GM12801 (cell line): ENCODE measurements around the gene ERMN.

Experiments
- TF ChIP-seq, protein P1 (sequence below): IDR thresholded peaks from one replicate; pipeline ENCODE4 v1.5.1; 2011; ENCODE audit warnings: control low read depth; ENCODE audit not compliant: insufficient read length; ENCODE audit errors: extremely low read depth

ERMN gene

DNA sequence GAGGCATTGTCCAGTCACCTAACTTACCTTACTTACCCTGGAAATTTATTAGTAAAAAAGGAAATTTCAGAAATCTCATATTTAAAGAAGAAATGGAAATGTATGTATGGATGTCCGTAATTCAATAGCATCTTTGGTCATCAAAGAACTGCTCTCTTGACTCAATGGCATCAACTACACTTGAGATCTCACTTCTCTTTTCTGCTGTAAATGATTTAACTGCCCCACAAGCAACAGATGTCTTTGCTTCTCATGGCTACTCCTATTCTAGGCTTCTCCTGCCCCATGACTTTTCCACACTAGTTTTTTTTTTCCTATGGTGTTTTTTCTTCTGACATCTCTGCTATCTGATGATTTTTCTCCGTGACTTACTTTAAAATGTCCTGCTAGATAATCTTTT is 34.0 kb upstream of the ERMN start:
- TF ChIP-seq, protein P1, sequence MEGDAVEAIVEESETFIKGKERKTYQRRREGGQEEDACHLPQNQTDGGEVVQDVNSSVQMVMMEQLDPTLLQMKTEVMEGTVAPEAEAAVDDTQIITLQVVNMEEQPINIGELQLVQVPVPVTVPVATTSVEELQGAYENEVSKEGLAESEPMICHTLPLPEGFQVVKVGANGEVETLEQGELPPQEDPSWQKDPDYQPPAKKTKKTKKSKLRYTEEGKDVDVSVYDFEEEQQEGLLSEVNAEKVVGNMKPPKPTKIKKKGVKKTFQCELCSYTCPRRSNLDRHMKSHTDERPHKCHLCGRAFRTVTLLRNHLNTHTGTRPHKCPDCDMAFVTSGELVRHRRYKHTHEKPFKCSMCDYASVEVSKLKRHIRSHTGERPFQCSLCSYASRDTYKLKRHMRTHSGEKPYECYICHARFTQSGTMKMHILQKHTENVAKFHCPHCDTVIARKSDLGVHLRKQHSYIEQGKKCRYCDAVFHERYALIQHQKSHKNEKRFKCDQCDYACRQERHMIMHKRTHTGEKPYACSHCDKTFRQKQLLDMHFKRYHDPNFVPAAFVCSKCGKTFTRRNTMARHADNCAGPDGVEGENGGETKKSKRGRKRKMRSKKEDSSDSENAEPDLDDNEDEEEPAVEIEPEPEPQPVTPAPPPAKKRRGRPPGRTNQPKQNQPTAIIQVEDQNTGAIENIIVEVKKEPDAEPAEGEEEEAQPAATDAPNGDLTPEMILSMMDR = no peak

DNA sequence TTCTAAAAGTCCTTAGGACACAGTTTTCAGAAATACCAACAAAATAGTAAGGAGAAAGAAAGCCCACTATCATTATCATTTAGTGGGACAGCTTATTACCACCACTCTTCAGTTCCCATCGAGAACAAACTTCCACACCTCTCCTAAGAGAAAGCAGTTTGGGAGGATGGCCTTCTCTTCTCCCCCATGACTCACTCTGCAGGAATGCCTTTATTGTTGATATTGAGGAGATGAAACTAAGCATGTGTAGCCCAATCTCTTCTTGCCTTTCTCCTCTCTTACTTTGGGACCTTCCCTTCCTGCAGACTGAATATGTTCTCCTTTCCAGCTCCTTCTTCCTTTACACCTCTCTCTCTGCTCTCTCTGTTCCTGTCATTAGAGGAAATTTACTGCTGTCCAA is 30.0 kb upstream of the ERMN start:
- TF ChIP-seq, protein P1 = no peak

DNA sequence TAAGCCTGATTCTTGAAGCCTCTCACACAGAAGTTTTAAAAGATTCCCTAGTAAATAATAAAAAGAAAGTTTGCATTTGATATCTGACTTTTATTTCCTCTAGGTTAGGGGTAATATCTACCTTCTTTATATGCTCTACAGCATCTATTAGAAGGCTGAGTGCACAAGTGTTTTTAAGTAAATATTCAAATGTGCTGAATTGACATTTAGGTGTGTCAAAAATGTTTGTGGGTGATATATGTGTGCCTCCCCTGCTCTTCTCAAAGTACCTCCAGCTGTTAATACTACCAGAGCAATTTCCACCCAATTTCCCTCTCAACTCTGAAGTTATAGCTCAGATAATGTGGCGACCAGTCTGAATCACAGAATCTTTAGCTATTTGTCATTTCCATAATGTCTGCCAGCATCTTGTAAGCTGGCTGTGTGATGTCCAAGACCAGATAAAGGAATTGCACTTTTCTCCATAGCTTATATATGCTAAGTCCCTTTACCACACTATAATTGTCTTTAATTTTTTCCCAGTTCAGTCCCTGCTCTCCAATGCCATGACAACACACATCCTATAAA is 24.4 kb upstream of the ERMN start:
- TF ChIP-seq, protein P1 = no peak

DNA sequence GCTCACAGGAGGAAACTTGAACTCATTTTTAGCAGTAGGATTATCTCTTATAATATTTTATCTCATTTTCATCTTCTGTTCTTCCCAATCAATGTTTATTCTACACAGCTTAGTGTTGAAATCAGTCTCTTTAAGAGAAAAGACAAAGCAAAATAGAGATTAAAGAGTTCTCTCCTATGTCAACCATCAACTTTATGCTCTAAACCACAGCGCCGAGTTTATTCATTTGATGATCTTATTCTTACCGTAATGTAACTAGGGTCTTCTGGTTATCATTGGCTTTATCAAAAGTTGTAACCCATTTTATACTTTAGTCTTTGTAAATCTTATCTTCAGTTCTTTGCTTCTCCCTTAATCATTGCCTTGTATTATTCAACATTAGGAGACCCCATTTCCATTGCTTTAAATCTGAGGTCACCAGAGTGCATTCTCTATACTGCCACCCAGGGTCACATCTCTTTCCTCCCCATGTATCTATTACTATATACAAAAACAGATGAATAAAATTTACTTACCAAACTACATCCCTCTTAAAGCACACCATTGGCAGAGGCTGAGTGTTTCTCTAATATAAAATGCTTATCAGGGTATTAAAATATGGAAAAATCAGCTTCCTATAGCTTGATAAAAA is 22.8 kb upstream of the ERMN start:
- TF ChIP-seq, protein P1 = no peak

DNA sequence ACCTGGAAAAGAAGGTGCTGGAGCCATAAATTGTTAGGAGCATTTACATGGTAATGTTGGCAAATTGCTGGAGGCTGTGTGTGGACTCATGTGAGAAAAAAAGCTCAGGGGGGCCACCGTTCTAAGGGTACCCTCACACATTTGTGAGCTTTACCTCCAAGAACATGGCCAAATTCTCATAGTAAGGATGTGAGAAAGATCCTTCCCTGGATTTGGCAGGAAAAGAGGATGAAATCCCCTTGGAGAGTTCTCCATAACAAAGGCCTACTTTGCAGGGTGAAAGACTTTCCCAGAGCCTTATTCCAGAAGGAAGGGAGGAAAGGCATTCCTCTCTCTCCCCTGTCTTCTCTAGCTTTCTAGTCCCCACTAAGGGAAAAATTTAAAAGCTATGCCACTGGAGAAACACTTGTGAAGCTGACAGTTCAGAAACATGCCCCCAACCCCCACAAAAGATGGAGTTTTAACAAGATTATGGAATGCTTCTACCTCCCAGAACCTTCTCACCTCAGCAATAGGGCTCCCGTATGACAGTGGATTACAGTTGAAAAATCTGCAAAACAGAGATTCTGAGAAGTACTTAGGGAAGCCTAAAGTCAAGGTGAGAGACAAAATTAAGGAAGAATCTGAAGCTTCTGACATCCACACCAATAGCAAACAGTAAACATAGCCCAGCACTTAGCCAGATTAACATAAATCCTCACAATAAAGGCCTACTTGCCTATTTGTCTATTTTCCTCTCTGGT is 20.2 kb upstream of the ERMN start:
- TF ChIP-seq, protein P1 = no peak

DNA sequence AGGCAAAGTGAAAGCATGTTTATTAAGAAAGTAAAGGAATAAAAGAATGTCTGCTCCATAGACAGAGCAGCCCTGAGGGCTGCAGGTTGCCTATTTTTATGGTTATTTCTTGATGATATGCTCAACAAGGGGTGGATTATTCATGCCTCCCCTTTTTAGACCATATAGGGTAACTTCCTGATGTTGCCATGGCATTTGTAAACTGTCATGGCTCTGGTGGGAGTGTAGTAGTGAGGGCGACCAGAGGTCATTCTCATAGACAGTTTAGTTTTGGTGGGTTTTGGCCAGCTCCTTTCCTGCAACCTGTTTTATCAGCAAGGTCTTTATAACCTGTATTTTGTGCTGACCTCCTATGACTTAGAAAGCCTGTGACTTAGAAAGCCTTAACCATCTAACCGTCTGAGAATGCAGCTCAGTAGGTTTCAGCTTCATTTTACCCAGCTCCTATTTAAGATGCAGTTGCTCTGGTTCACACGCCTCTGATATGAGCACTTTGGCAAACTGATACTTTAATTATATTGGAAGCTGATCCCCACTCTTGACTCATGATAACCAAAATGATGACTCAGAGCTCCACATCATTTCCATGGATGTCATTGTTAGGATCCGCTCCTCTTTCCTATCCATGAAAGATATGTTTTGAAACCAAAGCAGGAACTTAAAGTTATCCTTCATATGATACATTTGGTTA is 14.5 kb upstream of the ERMN start:
- TF ChIP-seq, protein P1 = no peak

DNA sequence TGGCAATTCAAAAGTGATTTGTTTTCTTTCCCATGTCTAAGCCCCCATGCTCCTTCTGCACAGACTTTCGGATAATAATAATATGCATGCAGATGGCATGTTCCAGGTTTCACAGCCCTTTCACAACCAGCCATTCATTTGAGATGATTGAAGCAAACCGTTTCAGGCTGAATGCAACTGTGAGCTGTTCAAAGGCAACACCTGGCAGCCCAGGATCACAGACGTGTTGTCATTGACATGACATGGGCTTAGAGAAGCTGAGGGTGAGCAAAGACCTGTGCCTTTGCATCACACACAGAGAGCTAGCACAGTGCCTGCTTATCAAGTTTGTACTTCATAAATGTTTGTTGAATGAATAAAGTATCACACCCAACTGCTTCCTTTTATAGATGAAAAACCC is 12.4 kb upstream of the ERMN start:
- TF ChIP-seq, protein P1 = no peak
